Stimulated activated CD8-positive, alpha-beta memory T cell treated with anti-CD3 and anti-CD28 coated beads, Interleukin-15, amount 100 ng/mL, for 24 hours (primary cell): ENCODE measurements around the gene BTBD16.
A peak's percentile ranks its signal among the peaks of the same experiment; 100 is the strongest.

Source experiments
- DNase-seq: peaks from one replicate; pipeline ENCODE4 v3.0.0-alpha.2; 2020; ENCODE audit warnings: low read depth

BTBD16 gene

GRCh38 chr10:122248356-122249302 lies 22.5 kb upstream of the BTBD16 start:
- no peak for DNase-seq

DNA sequence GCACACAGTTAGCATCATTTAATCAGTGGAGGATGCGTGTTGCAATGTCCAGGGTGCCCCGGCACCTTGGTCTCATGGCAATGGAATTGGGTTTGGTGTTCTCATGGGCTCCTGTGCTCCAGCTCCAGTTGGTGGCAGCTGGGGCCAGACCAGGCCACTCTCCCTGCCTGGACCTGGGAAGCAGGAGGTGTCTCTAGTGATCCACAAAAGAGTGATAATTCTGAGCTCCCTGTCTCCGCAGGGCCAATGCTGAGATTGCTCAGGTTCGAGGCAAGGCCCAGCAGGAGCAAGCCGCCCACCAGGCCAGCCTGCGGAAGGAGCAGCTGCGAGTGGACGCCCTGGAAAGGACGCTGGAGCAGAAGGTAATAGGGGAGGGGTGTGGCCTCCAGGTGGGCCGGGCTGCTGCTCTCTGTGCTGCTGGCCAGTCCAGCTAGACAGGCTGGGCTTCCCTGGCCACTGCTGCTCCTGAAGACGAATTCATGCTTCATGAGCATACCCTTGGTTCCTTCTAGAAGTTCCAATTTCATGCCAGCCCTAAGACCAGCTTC lies 21.7 kb upstream of the BTBD16 start:
- DNase-seq = no peak

DNA sequence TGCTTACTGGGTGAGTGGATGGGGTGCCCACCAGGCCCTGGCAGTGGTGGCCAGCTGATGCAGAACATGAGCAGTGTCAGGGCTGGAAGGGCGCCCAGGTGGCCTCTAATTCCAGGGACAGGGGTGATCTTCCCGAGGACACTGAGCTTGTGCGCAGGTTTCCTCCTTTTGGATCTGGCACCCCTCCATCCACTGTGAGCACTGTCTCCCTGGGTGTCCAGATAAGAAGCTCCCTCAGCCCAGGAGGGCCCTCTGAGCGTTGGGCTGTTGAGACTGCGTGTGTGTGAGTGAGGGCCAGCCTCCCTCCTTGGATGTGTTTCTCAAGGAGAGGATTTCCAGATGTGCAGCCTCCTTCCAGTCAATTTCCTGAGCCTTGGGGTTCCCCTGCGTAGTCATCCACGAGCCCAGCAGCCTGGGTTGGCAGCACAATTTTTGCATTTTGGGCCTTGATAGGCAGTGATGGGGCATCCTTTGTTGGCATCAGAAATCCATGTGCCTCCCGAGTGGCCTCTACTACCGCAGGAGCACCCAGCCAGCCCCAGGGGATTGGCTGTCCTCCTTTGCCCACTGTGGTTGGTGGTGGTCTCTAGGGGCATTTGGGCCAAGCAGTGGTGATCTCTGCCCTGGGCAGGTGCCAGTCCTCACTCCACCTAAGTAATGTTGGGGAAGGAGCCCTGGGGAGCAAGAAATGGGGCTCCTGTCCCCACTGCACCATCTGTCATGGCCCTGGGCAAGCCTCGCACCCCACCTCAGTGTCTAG lies 20.9 kb upstream of the BTBD16 start:
- DNase-seq = no peak

GRCh38 chr10:122251459-122252255 lies 19.4 kb upstream of the BTBD16 start:
- DNase-seq = no peak

DNA sequence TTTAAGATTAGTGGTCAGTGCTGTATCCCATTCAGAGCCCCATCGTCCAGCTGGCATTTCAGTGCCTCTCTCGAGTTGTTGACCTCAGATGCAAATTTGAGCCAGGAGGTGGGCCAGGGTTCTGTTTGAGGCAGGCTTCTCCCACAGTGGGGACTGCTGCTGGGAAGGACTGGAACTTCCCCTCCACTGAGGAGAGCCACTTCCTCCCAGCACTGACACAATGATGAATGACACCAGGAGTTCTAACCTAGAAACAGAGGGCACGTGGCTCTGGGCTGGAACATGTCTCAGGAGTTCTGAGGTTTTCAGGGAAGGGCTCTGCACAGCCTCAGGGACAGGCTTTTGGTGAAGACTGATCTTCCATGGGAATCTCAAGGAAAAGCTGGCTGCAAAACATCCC lies 18.3 kb upstream of the BTBD16 start:
- no peak for DNase-seq

GRCh38 chr10:122253605-122254004 lies 17.5 kb upstream of the BTBD16 start:
- no peak for DNase-seq

- no peak for DNase-seq
Measured at GRCh38 chr10:122254831-122255230, 16.3 kb upstream of the BTBD16 start.

- DNase-seq = no peak
Measured at GRCh38 chr10:122255509-122256301, 15.4 kb upstream of the BTBD16 start.

DNA sequence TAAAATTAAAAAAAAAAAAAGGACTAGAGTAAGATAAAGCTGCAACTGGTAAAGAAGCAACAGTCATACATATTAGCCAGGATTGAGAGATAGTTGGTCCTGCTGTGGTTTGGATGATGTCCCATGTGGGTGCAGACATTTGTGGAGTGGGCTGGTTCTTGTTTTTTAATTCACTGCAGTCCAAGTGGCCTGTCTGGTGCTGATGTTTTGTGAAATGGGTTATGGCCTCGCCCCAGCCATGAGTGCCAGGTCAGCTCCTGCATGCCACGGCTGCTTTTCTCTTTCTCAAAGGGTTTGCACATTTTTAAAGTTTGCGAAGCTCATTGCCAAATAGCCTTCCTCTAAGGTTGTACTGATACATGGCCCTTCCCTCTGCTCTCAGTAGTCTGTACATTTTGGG lies 14.1 kb upstream of the BTBD16 start:
- DNase-seq = no peak

DNA sequence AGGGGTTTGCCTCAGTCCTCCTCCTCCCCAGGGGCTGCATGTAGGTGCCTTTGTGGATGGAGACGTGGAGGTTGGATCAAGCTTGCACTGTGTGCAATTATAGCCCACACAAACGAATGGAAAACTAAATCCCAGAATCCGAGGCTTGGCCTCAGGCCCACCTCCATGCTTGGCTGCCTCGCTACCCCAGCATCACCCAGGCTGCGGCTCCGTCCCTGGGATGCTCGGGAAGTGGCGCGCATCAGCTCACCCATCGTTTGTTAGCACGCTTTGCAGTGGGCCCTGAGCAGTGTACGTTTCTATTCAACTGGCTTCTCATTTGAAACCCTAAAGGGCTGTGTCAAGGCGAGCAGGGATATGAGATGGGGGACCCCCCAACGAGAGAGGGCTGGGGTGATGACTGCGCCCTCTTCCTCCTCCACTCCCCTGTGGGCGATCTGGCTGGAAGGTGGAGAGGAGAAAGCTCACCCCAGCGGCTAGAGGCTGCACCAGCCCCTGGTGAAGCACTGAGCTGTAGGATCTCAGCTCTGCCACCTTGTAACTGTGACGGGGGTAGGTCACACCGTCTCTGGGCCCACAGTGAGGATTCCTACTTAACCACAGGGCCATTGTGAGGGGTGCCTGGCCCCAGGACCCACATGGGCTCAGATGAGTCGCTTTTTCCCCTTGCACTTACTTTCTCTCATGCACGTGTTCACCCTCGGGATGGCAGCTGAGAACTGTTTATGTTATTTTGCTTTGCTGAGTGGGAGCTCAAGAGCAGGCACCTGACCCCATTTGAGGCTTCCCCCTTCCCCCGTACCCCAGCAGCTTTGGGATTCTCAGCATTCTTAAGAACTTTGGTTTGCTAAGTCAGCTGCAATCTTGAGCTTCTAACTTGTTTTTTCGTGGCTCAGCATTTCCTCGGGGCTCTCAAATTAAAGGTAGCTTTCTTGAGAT lies 12.7 kb upstream of the BTBD16 start:
- DNase-seq = no peak

DNA sequence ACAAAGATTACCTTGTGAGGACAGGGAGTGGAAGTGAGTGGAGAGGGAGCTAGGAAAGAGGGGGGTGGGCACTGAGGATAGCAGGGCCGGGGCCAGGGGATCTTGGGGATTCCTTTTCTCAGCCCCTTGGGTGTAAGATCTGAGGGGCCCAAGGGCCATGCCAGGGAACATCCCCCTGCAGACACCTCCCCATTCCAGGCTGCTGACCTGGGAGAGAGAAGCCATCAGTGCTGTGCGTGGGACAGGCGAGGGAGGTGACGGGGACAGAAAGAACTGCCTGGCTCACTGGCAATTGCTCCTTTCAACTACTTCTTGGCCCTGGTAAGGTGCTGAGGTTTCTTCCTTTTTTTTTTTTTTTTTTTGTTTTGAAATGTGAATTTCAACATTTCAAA lies 12.0 kb upstream of the BTBD16 start:
- no peak for DNase-seq

DNA sequence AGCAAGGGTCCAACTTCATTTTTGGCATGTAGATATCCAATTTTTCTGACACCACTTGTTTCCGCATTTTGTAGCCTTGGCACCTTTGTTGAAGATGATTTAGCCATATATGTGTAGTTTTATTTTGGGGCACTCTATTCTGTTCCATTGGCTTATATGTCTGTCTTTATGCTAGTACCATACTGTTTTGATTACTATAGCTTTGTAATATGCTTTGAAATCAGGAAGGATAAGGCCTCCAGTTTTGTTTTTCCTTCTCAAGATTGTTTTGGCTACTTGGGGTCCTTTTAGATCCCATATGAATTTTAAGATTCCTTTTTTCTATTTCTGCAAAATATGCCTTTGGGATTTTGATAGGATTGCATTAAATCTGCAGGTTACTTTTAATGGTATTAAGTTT lies 9.5 kb upstream of the BTBD16 start:
- DNase-seq = no peak

GRCh38 chr10:122263971-122264370 lies 7.1 kb upstream of the BTBD16 start:
- no peak for DNase-seq

DNA sequence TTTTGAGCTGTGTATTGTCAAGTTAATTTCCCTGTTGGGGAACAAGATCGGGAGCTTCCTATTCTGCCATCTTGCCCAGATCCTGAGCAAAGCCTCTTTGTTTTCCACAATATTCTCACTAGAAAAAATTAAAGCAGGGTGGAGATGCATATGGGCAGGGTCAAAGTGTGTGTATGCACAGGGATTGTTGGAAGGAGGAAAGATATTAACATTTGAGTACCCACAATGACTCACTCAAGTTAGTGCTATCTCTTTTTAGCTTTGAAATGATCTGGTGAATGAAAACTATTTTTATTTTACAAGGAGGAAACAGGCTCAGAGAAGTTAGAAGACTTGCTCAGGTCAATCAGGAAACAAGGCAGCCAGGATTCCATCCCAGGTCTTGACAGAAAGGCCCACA lies 6.7 kb upstream of the BTBD16 start:
- no peak for DNase-seq

GRCh38 chr10:122264931-122265330 lies 6.2 kb upstream of the BTBD16 start:
- no peak for DNase-seq

- no peak for DNase-seq
Measured at GRCh38 chr10:122265896-122266295, 5.2 kb upstream of the BTBD16 start.

DNA sequence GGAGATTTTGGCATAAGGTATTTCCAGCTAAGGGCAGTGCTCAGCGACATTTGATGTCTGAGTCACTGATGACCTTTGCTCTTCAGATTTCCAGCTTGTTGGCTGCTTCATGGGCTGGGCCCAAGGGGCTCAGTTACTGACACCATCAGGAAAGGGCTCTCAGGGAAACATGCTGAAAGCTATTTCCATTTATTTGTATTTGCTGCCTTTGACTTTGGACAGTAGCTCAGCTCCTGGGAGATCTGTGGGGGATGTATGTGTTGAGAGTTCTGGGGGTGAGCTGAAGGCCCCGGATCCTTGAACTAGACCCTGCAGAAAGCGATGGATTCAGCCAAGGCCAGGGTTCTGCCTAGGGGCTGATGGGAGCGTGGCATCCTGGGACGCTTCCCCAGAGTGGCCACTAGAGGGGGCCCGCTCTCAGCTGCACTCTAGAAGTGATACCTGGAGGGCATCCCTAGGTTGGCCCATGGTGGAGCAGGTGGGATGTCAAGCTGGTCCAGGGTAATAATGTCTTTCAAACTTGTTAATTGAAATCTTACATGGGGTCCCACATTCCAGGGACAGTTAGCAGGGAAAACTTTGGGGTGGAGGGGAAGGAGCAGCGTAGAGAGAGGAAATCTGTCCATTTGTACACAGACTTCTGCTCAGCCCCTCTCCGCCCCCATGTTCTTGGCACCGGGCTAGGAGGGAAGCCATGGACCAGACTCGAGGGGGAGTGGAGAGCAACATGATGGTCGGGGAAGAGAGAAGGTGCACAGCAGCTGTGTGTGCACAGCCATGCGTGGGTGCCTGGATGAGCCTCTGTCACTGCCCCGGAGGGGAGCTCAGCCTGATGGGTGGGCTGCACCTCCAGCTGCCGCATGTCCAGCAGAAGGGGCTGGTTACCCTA lies 3.0 kb upstream of the BTBD16 start:
- DNase-seq = peak; percentile 26

DNA sequence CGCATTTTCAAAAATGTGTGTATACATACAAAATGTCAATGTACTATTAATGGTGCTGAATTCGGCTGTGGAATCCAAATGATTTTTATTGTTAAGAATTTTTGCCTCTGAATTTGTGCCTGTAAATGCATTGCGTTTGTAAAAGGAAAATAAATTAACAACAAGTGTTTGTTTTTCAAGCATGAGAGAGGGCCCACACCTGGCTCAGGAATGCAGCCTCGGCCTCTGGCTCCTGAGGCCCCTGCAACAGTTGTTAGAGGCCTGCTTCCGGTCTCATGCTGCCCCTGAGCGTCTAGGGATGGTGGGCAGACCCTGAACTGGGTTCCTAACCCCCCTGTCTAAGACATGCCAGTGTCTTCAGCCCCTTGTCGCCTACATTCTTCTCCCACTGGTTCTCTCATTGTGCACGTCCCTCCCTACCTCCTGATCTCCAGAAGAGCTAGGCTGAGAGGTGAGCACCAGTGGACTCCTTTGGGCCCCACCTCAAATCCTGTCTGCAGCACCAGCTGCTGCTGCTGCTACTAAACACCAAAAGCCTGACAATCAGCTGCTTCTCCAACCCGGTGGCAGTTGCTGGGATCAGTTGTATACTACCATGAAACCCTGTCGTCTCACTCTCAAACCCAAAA lies 1.9 kb upstream of the BTBD16 start:
- no peak for DNase-seq
